Ishikawa (cell line): Measurements from ENCODE around the gene GUCY1A1.

ENCODE experiments used
- CEBPB ChIP-seq: IDR thresholded peaks from 2 replicates; pipeline ENCODE4 v1.6.1; 2012
- CREB1 ChIP-seq: IDR thresholded peaks from 2 replicates; pipeline ENCODE4 v1.6.1; 2012; ENCODE audit warnings: low read depth
- EGR1 ChIP-seq: IDR thresholded peaks from 2 replicates; pipeline ENCODE4 v1.6.1; 2012
- EP300 ChIP-seq: IDR thresholded peaks from 2 replicates; pipeline ENCODE4 v1.6.1; 2012; ENCODE audit warnings: borderline replicate concordance
- NFIC ChIP-seq: IDR thresholded peaks from 2 replicates; pipeline ENCODE4 v1.6.1; 2012
- RAD21 ChIP-seq: IDR thresholded peaks from 2 replicates; pipeline ENCODE4 v1.6.1; 2012; ENCODE audit warnings: low read depth
- REST ChIP-seq: IDR thresholded peaks from 2 replicates; pipeline ENCODE4 v1.6.1; 2012; ENCODE audit warnings: low read depth, mild to moderate bottlenecking
- TAF1 ChIP-seq: IDR thresholded peaks from 2 replicates; pipeline ENCODE4 v1.6.1; 2012; ENCODE audit warnings: low read depth, mild to moderate bottlenecking
- TCF12 ChIP-seq: IDR thresholded peaks from 2 replicates; pipeline ENCODE4 v1.6.1; 2012; ENCODE audit warnings: low read depth
- TEAD4 ChIP-seq: IDR thresholded peaks from 2 replicates; pipeline ENCODE4 v1.6.1; 2012
- USF1 ChIP-seq: IDR thresholded peaks from 2 replicates; pipeline ENCODE4 v1.6.1; 2012
- YY1 ChIP-seq: IDR thresholded peaks from 2 replicates; pipeline ENCODE4 v1.6.1; 2012; ENCODE audit warnings: low read depth
- ZBTB7A ChIP-seq: IDR thresholded peaks from 2 replicates; pipeline ENCODE4 v1.6.1; 2012; ENCODE audit warnings: low read depth
- TF ChIP-seq, protein P1 (sequence below): IDR thresholded peaks from 2 replicates; pipeline ENCODE4 v1.6.1; 2012

DNA sequence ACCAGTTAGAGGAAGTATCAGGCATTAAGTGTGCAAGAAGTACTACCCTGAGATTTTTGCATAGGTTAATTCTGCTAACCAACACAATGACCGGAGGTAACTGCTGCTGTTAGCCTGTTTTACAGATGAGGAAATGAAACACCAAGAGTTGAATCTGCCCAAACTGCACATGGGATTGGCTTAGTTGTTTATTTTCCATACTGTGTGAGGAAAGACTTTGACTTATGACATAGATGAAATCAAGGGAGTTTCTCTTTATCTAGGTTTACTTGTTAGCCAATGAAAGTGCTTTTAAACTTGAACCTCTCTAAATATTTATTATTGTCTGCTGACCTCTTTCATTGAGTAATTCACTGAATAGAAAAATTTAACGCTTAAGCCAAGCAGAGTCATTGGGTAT lies 102.4 kb downstream of the GUCY1A1 start:
- TF ChIP-seq TAF1 (no peak), ZBTB7A (no peak), NFIC (no peak), RAD21 (no peak), YY1 (no peak), REST (no peak), EGR1 (no peak), EP300 (no peak), CEBPB (no peak), TCF12 (no peak), CREB1 (no peak), TEAD4 (no peak), USF1 (no peak)
- TF ChIP-seq, protein P1, sequence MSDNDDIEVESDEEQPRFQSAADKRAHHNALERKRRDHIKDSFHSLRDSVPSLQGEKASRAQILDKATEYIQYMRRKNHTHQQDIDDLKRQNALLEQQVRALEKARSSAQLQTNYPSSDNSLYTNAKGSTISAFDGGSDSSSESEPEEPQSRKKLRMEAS = no peak
